Transverse colon (tissue), 3 donors: ENCODE data around the gene IMMP2L.
"Not testable (repeated sequence)": the region's sequence is repeated elsewhere in the genome, so short reads cannot be mapped to it uniquely, and the experiment has no call there.

Experiments used
- CTCF ChIP-seq, 5 experiments: fragments of 200-600 bp in 3 of 5; fragments of 450-650 bp in 2 of 5; sonication (generic) in 3 of 5; IDR thresholded peaks; 1 replicate in 2 of 5; 2 replicates in 3 of 5; pipeline ENCODE4 v1.5.1; 2016 to 2017; ENCODE audit warnings: antibody characterized with exemption in 5 of 5, inconsistent platforms in 3 of 5, mild to moderate bottlenecking in 2 of 5, moderate library complexity in 1 of 5
- EP300 ChIP-seq: sonication (generic); formaldehyde crosslinking; IDR thresholded peaks from one replicate; pipeline ENCODE4 v1.6.1; 2017; ENCODE audit warnings: antibody characterized with exemption, low read depth
- POLR2A ChIP-seq: fragments of 450-650 bp; IDR thresholded peaks from one replicate; pipeline ENCODE4 v1.6.1; 2016; ENCODE audit warnings: antibody characterized with exemption, mild to moderate bottlenecking, moderate library complexity

GRCh38 chr7:111505422-111505821 is 56.9 kb downstream of the IMMP2L start:
- not testable (repeated sequence) for TF ChIP-seq CTCF (IDR thresholded peaks at IDR 0.05); POLR2A; EP300
